ENCODE measurements around the gene SEMA3A. TPM values are rescaled to one million over a fixed set of nuclear protein-coding genes. Genes with fewer than 3 reads are reported as not detected.

The SEMA3A gene
- polyA plus RNA-seq, 1 donor from 2014 or later = 22.8 TPM

DNA sequence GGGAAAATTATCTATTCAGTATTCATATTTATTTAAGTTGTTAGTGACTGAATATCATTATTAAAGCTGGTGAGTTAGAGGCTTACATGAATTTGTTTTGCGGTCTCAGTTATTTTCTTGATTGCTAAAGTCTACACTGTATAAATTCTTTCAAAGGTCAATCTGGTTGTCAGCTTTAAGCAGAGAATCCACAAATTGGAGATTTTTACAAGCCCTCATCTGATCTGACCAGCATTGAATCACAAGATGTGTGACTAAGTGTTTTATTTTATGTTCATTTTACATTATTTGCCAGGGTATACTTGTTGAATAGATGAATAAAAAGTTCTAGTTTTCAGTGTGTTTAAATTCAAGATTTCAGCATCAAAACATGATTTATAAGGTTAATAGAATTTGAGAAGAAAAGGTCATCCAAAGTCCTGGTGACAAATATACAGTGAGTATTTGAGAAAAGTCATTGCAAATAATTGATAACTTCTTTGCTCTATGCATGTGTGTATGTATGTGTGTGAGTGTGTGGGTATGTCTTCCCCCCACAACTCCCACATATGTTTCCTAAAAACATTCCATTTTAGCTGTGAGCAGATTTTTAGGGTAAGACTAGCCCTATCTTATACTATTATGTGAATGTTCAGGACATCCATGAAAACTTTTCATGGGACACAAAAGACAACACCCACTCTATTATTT, 4.4 kb downstream of the SEMA3A start:
- H3F3A ChIP-seq (ENCODE audit: insufficient read depth, low read length, poor library complexity, severe bottlenecking) = no peaks in the 10 kb centered on the region
- no peak overlapping the region for H3K27ac ChIP-seq (ENCODE audit: low read length)
- peaks cover 74% of the 10 kb centered on the region for H3K79me2 ChIP-seq (replicated peaks; ENCODE audit: insufficient read depth, low read length)

DNA sequence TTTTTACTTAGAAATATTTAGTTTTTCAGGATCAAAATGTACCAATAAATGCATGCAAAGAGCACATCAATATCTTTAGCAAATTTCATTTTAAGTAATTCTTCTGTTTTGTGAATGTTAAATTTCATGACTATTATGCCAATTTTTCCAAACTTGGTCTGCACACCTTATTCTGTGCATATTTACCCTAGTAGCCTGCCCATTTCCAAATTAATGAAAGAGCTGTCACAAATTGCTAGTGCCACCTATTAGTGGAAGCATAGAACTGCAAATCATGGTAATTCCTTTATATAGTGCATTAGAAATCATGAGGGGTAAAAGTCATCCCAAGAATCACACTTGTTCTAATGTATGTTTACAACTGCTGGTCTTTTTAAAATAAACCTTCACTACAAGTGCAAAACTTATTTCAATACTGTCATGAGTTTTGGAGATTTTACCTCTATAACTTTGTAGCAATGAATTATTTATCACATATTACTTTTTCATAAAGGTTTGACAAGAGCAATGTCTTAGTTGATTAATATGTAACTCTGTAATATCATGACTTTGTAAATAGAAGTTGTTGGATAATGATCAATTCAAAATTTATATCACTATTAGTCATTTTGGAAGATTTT, 5.7 kb downstream of the SEMA3A start:
- peaks cover 69% of the 10 kb centered on the region for H3K79me2 ChIP-seq (replicated peaks; ENCODE audit: insufficient read depth, low read length)
- H3K27me3 ChIP-seq (ENCODE audit: insufficient read depth, low read depth, low read length) = no peaks in the 10 kb centered on the region
- no peaks in the 10 kb centered on the region for H3F3A ChIP-seq (ENCODE audit: insufficient read depth, low read length, poor library complexity, severe bottlenecking)
- no peak overlapping the region for H3K4me2 ChIP-seq (ENCODE audit: low read length)
- no peak overlapping the region for H3K9ac ChIP-seq (ENCODE audit: low read length)
- no peak for TF ChIP-seq MXI1 (conservative IDR thresholded peaks at IDR 0.05; ENCODE audit: poor library complexity, severe bottlenecking)
- TF ChIP-seq, protein P1, sequence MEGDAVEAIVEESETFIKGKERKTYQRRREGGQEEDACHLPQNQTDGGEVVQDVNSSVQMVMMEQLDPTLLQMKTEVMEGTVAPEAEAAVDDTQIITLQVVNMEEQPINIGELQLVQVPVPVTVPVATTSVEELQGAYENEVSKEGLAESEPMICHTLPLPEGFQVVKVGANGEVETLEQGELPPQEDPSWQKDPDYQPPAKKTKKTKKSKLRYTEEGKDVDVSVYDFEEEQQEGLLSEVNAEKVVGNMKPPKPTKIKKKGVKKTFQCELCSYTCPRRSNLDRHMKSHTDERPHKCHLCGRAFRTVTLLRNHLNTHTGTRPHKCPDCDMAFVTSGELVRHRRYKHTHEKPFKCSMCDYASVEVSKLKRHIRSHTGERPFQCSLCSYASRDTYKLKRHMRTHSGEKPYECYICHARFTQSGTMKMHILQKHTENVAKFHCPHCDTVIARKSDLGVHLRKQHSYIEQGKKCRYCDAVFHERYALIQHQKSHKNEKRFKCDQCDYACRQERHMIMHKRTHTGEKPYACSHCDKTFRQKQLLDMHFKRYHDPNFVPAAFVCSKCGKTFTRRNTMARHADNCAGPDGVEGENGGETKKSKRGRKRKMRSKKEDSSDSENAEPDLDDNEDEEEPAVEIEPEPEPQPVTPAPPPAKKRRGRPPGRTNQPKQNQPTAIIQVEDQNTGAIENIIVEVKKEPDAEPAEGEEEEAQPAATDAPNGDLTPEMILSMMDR (IDR thresholded peaks at IDR 0.05; ENCODE audit: poor library complexity, severe bottlenecking) = peak; percentile 54
- peak; percentile 46 for TF ChIP-seq SMC3 (conservative IDR thresholded peaks at IDR 0.05; ENCODE audit: poor library complexity)
- no peak overlapping the region for H3K27ac ChIP-seq (ENCODE audit: low read length)
- H3K4me3 ChIP-seq (ENCODE audit: low read length) = peak overlapping the region; percentile 5
- H3K9me2 ChIP-seq (ENCODE audit: insufficient read depth, low read length) = no peaks in the 10 kb centered on the region
- H2AFZ ChIP-seq (ENCODE audit: low read depth, low read length) = no peak overlapping the region
- H4K20me1 ChIP-seq (ENCODE audit: insufficient read depth) = no peaks in the 10 kb centered on the region
- H3K9me3 ChIP-seq (ENCODE audit: low read length) = no peaks in the 10 kb centered on the region
- no peaks in the 10 kb centered on the region for H3K36me3 ChIP-seq (ENCODE audit: insufficient read depth, low read length)

More for the DNA sequence above, 4.4 kb downstream of the SEMA3A start:
- H3K27me3 ChIP-seq (ENCODE audit: insufficient read depth, low read depth, low read length) = no peaks in the 10 kb centered on the region
- H3K9me3 ChIP-seq (ENCODE audit: low read length) = no peaks in the 10 kb centered on the region
- no peaks in the 10 kb centered on the region for H3K36me3 ChIP-seq (ENCODE audit: insufficient read depth, low read length)
- no peak overlapping the region for H3K9ac ChIP-seq (ENCODE audit: low read length)
- peak overlapping the region; percentile 40 for H3K4me3 ChIP-seq (ENCODE audit: low read length)
- no peak overlapping the region for H2AFZ ChIP-seq (ENCODE audit: low read depth, low read length)
- H4K20me1 ChIP-seq (ENCODE audit: insufficient read depth) = no peaks in the 10 kb centered on the region
- peak overlapping the region; percentile 13 for H3K4me2 ChIP-seq (ENCODE audit: low read length)
- TF ChIP-seq, protein P2, sequence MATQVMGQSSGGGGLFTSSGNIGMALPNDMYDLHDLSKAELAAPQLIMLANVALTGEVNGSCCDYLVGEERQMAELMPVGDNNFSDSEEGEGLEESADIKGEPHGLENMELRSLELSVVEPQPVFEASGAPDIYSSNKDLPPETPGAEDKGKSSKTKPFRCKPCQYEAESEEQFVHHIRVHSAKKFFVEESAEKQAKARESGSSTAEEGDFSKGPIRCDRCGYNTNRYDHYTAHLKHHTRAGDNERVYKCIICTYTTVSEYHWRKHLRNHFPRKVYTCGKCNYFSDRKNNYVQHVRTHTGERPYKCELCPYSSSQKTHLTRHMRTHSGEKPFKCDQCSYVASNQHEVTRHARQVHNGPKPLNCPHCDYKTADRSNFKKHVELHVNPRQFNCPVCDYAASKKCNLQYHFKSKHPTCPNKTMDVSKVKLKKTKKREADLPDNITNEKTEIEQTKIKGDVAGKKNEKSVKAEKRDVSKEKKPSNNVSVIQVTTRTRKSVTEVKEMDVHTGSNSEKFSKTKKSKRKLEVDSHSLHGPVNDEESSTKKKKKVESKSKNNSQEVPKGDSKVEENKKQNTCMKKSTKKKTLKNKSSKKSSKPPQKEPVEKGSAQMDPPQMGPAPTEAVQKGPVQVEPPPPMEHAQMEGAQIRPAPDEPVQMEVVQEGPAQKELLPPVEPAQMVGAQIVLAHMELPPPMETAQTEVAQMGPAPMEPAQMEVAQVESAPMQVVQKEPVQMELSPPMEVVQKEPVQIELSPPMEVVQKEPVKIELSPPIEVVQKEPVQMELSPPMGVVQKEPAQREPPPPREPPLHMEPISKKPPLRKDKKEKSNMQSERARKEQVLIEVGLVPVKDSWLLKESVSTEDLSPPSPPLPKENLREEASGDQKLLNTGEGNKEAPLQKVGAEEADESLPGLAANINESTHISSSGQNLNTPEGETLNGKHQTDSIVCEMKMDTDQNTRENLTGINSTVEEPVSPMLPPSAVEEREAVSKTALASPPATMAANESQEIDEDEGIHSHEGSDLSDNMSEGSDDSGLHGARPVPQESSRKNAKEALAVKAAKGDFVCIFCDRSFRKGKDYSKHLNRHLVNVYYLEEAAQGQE (IDR thresholded peaks at IDR 0.05; ENCODE audit: borderline replicate concordance) = no peak
- TF ChIP-seq SMC3 (conservative IDR thresholded peaks at IDR 0.05; ENCODE audit: poor library complexity) (no peak), TAF1 (IDR thresholded peaks at IDR 0.05; ENCODE audit: low read depth) (no peak), RAD21 (conservative IDR thresholded peaks at IDR 0.05) (no peak)
- no peaks in the 10 kb centered on the region for H3K9me2 ChIP-seq (ENCODE audit: insufficient read depth, low read length)

All from neural cell (in vitro differentiated cells).